Measurements from ENCODE around the gene ADAMTS8. TPM values are rescaled to one million over a fixed set of nuclear protein-coding genes. Genes with fewer than 3 reads are reported as not detected.

Gene ADAMTS8
- total and polyA plus RNA-seq, 10 of the 15 experiments (the other 5 are each of a cell fraction or from before 2014, with no cell fraction given) = not detected

DNA sequence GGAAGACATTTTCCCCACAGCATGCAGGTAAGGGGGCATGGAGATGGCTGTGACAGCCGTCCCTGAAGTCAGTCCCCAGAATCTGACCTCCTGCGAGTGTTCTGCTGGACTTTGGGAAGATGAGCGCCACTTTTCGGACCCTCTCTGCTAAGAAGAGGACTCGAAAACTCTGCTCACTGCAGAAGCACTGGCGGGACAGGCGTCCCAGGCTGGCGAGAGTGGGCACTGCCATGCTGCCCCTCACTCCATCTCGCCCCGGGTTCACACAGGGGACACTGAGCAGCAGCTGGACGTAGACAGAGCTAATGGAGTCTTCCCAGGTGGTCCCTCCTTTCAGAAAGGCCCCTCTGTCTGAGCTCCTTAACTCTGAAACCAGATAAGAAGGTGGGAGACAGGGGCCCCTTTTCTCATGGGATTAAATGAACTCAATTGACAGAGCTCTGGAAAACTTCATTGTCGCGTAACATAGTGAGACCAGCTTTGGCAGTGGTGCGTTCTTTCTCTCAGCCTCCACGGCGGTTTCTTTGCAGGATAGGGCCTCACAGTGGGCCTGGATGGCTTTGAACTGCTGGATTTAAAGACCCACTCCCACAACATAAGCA lies 4.8 kb downstream of the ADAMTS8 start (continued):
- no peak for TF ChIP-seq SREBF1 (IDR thresholded peaks at IDR 0.05; ENCODE audit: low read length)
- TF ChIP-seq, protein P1, sequence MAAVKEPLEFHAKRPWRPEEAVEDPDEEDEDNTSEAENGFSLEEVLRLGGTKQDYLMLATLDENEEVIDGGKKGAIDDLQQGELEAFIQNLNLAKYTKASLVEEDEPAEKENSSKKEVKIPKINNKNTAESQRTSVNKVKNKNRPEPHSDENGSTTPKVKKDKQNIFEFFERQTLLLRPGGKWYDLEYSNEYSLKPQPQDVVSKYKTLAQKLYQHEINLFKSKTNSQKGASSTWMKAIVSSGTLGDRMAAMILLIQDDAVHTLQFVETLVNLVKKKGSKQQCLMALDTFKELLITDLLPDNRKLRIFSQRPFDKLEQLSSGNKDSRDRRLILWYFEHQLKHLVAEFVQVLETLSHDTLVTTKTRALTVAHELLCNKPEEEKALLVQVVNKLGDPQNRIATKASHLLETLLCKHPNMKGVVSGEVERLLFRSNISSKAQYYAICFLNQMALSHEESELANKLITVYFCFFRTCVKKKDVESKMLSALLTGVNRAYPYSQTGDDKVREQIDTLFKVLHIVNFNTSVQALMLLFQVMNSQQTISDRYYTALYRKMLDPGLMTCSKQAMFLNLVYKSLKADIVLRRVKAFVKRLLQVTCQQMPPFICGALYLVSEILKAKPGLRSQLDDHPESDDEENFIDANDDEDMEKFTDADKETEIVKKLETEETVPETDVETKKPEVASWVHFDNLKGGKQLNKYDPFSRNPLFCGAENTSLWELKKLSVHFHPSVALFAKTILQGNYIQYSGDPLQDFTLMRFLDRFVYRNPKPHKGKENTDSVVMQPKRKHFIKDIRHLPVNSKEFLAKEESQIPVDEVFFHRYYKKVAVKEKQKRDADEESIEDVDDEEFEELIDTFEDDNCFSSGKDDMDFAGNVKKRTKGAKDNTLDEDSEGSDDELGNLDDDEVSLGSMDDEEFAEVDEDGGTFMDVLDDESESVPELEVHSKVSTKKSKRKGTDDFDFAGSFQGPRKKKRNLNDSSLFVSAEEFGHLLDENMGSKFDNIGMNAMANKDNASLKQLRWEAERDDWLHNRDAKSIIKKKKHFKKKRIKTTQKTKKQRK (IDR thresholded peaks at IDR 0.05; ENCODE audit: low read depth, low read length) = no peak
- TF ChIP-seq, protein P2, sequence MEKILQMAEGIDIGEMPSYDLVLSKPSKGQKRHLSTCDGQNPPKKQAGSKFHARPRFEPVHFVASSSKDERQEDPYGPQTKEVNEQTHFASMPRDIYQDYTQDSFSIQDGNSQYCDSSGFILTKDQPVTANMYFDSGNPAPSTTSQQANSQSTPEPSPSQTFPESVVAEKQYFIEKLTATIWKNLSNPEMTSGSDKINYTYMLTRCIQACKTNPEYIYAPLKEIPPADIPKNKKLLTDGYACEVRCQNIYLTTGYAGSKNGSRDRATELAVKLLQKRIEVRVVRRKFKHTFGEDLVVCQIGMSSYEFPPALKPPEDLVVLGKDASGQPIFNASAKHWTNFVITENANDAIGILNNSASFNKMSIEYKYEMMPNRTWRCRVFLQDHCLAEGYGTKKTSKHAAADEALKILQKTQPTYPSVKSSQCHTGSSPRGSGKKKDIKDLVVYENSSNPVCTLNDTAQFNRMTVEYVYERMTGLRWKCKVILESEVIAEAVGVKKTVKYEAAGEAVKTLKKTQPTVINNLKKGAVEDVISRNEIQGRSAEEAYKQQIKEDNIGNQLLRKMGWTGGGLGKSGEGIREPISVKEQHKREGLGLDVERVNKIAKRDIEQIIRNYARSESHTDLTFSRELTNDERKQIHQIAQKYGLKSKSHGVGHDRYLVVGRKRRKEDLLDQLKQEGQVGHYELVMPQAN (conservative IDR thresholded peaks at IDR 0.05) = no peak
- TF ChIP-seq KAT2A (conservative IDR thresholded peaks at IDR 0.05; ENCODE audit: control insufficient read depth, low read depth, low read length) = no peak

DNA sequence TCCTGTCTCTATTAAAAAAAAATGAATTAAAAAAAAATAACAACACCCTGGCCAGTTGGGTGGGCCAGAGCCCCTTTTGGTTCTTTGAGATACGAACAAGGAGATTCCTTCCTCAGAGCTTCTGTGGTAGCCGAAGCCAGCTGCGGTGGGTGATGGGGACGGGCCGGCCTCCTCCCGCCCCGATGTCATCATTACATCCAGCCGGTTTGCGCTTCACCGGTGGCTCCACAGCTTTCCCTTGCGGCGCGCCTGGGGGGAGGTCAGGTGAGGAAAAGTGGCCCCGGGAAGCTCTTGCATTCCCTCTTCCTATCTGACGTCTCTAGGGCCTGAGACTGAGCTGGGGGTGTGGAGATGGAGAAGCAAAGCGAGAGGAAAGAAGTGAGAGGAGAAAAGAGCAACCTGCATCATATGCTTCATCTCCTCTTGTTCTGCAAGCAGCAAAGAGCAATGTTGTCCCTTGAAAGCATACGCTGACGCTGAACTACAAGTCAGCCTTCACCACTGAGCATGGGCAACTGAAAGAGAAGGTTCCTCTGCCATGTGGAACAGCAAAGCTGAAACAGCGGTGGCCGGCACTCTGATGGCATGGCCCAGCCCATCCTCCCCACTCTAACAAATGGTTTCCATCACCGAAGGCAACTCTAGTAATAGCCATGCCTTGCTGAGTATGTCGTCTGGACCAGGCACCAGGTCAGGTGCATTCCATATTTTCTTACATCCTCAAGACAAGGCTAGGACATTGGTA lies 6.0 kb downstream of the ADAMTS8 start:
- Histone ChIP-seq H3K9ac (ENCODE audit: control insufficient read depth, insufficient read depth, low read length) (no peak overlapping the region), H4K20me1 (ENCODE audit: control insufficient read depth, insufficient read depth) (no peaks in the 10 kb centered on the region; the same call in 1 of the 2 replicates), H3K27ac (ENCODE audit: control insufficient read depth, insufficient read depth) (no peak overlapping the region), H3K36me3 (ENCODE audit: control insufficient read depth in 2 of 2, insufficient read depth in 2 of 2, low read length in 1 of 2) (no peaks in the 10 kb centered on the region), H3K4me1 (ENCODE audit: control insufficient read depth, insufficient read depth, low read length) (no peaks in the 10 kb centered on the region), H2AFZ (ENCODE audit: control insufficient read depth, low read depth, low read length) (no peak overlapping the region), H3K79me2 (ENCODE audit: control insufficient read depth, insufficient read depth, low read length) (no peaks in the 10 kb centered on the region), H3K27me3 (replicated peaks in 1 of 2; ENCODE audit: control insufficient read depth in 2 of 2, insufficient read depth in 2 of 2, low read length in 1 of 2) (peaks cover 5 to 12% of the 10 kb centered on the region in 2 experiments; a peak in 3 of 4 replicates), H3K4me3 (no peak overlapping the region), H3K9me3 (replicated peaks; ENCODE audit: control insufficient read depth, insufficient read depth, low read length) (no peaks in the 10 kb centered on the region), H3K4me2 (ENCODE audit: control insufficient read depth, insufficient read depth) (no peak overlapping the region)
- in situ Hi-C loops (cut with MboI) = loop anchor here (10.0 kb wide), 1 partner anchor 208 kb away; no protein-coding TSS in a partner anchor
- intact Hi-C loops (cut with micrococcal nuclease; ENCODE audit: unreplicated experiment) = no loop called here
- CTCF ChIA-PET = interaction anchor here (1.5 kb wide), 1 partner anchor 206 kb away, joined by 5 read pairs; no protein-coding TSS in a partner anchor
- BruUV-seq (replicated peaks) = no TSS peak
- POLR2A ChIA-PET = no interaction called here
- SMC1A ChIA-PET (ENCODE audit: uncharacterized antibody, unreplicated experiment) = no interaction called here
- DNase-seq (ENCODE audit: low read depth, low spot score) (no peak), ATAC-seq (no peak), FAIRE-seq (no peak)
- WGBS (ENCODE audit: insufficient coverage, insufficient replicate concordance, low lambda C conversion rate, missing lambda C conversion rate) = 47% methylated on average over 22 of the region's 22 CpGs
- RAD21 ChIA-PET (ENCODE audit: unreplicated experiment) = no interaction called here
- TF ChIP-seq MXI1 (IDR thresholded peaks at IDR 0.05; ENCODE audit: low read depth, low read length) (no peak), RFX5 (IDR thresholded peaks at IDR 0.05; ENCODE audit: low read depth, low read length) (no peak), NR2C1 (IDR thresholded peaks at IDR 0.05) (no peak), NFIC (IDR thresholded peaks at IDR 0.05; ENCODE audit: low read depth, low read length) (no peak)
- TF ChIP-seq, protein P3, sequence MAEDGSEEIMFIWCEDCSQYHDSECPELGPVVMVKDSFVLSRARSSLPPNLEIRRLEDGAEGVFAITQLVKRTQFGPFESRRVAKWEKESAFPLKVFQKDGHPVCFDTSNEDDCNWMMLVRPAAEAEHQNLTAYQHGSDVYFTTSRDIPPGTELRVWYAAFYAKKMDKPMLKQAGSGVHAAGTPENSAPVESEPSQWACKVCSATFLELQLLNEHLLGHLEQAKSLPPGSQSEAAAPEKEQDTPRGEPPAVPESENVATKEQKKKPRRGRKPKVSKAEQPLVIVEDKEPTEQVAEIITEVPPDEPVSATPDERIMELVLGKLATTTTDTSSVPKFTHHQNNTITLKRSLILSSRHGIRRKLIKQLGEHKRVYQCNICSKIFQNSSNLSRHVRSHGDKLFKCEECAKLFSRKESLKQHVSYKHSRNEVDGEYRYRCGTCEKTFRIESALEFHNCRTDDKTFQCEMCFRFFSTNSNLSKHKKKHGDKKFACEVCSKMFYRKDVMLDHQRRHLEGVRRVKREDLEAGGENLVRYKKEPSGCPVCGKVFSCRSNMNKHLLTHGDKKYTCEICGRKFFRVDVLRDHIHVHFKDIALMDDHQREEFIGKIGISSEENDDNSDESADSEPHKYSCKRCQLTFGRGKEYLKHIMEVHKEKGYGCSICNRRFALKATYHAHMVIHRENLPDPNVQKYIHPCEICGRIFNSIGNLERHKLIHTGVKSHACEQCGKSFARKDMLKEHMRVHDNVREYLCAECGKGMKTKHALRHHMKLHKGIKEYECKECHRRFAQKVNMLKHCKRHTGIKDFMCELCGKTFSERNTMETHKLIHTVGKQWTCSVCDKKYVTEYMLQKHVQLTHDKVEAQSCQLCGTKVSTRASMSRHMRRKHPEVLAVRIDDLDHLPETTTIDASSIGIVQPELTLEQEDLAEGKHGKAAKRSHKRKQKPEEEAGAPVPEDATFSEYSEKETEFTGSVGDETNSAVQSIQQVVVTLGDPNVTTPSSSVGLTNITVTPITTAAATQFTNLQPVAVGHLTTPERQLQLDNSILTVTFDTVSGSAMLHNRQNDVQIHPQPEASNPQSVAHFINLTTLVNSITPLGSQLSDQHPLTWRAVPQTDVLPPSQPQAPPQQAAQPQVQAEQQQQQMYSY (CRISPR knock-in tag; IDR thresholded peaks at IDR 0.05) = no peak
- TF ChIP-seq, protein P4, sequence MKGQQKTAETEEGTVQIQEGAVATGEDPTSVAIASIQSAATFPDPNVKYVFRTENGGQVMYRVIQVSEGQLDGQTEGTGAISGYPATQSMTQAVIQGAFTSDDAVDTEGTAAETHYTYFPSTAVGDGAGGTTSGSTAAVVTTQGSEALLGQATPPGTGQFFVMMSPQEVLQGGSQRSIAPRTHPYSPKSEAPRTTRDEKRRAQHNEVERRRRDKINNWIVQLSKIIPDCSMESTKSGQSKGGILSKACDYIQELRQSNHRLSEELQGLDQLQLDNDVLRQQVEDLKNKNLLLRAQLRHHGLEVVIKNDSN (IDR thresholded peaks at IDR 0.05; ENCODE audit: borderline replicate concordance, extremely low read length, insufficient read depth, low read depth, low read length) = no peak
